HepG2 (cell line): ENCODE data around the gene LRPPRC. TPM values are rescaled to one million over a fixed set of nuclear protein-coding genes. Genes with fewer than 3 reads are reported as not detected.

Source experiments
- ATF7 ChIP-seq, 2 experiments: fragments of 450-650 bp in 1 of 2; sonication (generic) in 1 of 2; formaldehyde crosslinking in 1 of 2; IDR thresholded peaks; 2 replicates each; pipeline versions ENCODE4 v1.4.0 to v1.6.1; 2016 to 2020; ENCODE audit warnings: antibody characterized with exemption in 1 of 2, mild to moderate bottlenecking in 1 of 2, missing genetic modification reagents in 1 of 2
- DMAP1 ChIP-seq: IDR thresholded peaks from 2 replicates; pipeline ENCODE4 v1.6.1; 2016
- HMGXB4 ChIP-seq, 2 experiments: sonication (generic) in 1 of 2; formaldehyde crosslinking in 1 of 2; IDR thresholded peaks; 2 replicates each; pipeline versions ENCODE4 v1.4.0 to v1.6.1; 2018 to 2020; ENCODE audit warnings: missing genetic modification reagents in 2 of 2, borderline replicate concordance in 1 of 2, low read depth in 1 of 2, mild to moderate bottlenecking in 1 of 2, missing biosample characterization in 1 of 2
- ZFP36L2 ChIP-seq: sonication (generic); formaldehyde crosslinking; IDR thresholded peaks from 2 replicates; pipeline ENCODE4 v1.4.0; 2020; ENCODE audit warnings: missing genetic modification reagents
- ZFP90 ChIP-seq: sonication (generic); formaldehyde crosslinking; IDR thresholded peaks from 2 replicates; pipeline ENCODE4 v1.8.0; 2022; ENCODE audit warnings: missing genetic modification reagents, mild to moderate bottlenecking, inconsistent platforms, borderline replicate concordance
- ZNF253 ChIP-seq: sonication (generic); formaldehyde crosslinking; IDR thresholded peaks from 2 replicates; pipeline ENCODE4 v1.8.0; 2022; ENCODE audit warnings: mild to moderate bottlenecking, missing genetic modification reagents, borderline replicate concordance
- ZNF256 ChIP-seq: sonication (generic); formaldehyde crosslinking; conservative IDR thresholded peaks from 2 replicates; pipeline ENCODE4 v1.4.0; 2020; ENCODE audit warnings: missing genetic modification reagents
- ZNF619 ChIP-seq: sonication (generic); formaldehyde crosslinking; IDR thresholded peaks from 2 replicates; pipeline ENCODE4 v1.4.0; 2020; ENCODE audit warnings: mild to moderate bottlenecking, missing genetic modification reagents
- polyA plus RNA-seq, 8 experiments: library from polyadenylated mRNA; depleted of rRNA in 3 of 8; stranded (reverse) in 7 of 8; unstranded in 1 of 8; fragments of >200 nt; fragmentation: Illumina TruSeq in 4 of 8; extraction: Trizol in 4 of 8; gene quantifications; 2 replicates each; pipeline versions ENCODE4 v1.2.1 to v1.2.3, GENCODE V29; 2011 to 2016; ENCODE audit warnings: low read depth in 4 of 8, missing spikeins in 1 of 8, mixed read lengths in 1 of 8; ENCODE audit not compliant: insufficient read depth in 1 of 8
- total RNA-seq, 5 experiments: library from RNA; depleted of rRNA; stranded (reverse); fragments of >200 nt; fragmentation: Illumina TruSeq; extraction: Trizol; gene quantifications; 2 replicates each; pipeline ENCODE4 v1.2.3, GENCODE V29; 2016; ENCODE audit warnings: low read depth in 1 of 5
- TF ChIP-seq, protein P1 (sequence below): sonication (generic); formaldehyde crosslinking; IDR thresholded peaks from 2 replicates; pipeline ENCODE4 v1.4.0; 2020; ENCODE audit warnings: low read depth, mild to moderate bottlenecking, missing genetic modification reagents
- TF ChIP-seq, protein P2 (sequence below): IDR thresholded peaks from 2 replicates; pipeline ENCODE4 v1.4.0; 2020; ENCODE audit warnings: mild to moderate bottlenecking, missing genetic modification reagents
- TF ChIP-seq, protein P3 (sequence below): sonication (generic); formaldehyde crosslinking; conservative IDR thresholded peaks from 2 replicates; pipeline ENCODE4 v1.4.0; 2020; ENCODE audit warnings: missing genetic modification reagents
- TF ChIP-seq, protein P4 (sequence below): sonication (generic); formaldehyde crosslinking; IDR thresholded peaks from 2 replicates; pipeline ENCODE4 v1.4.0; 2020; ENCODE audit warnings: missing genetic modification reagents
- TF ChIP-seq, protein P5 (sequence below): sonication (generic); formaldehyde crosslinking; IDR thresholded peaks from 2 replicates; pipeline ENCODE4 v1.4.0; 2020; ENCODE audit warnings: mild to moderate bottlenecking, missing genetic modification reagents

The LRPPRC gene
- total and polyA plus RNA-seq, 2 of the 13 experiments (the other 11 are each of a cell fraction or from before 2014, with no cell fraction given) = 117 to 167 TPM

- TF ChIP-seq, protein P1, sequence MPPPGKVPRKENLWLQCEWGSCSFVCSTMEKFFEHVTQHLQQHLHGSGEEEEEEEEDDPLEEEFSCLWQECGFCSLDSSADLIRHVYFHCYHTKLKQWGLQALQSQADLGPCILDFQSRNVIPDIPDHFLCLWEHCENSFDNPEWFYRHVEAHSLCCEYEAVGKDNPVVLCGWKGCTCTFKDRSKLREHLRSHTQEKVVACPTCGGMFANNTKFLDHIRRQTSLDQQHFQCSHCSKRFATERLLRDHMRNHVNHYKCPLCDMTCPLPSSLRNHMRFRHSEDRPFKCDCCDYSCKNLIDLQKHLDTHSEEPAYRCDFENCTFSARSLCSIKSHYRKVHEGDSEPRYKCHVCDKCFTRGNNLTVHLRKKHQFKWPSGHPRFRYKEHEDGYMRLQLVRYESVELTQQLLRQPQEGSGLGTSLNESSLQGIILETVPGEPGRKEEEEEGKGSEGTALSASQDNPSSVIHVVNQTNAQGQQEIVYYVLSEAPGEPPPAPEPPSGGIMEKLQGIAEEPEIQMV (CRISPR knock-in tag) = peak; percentile 61; the same call in 1 of the 2 replicates
- TF ChIP-seq ATF7 (IDR thresholded peaks at IDR 0.05) (no peak), ATF7 (CRISPR knock-in tag; IDR thresholded peaks at IDR 0.05) (no peak), ZFP90 (no peak), ZNF619 (no peak), DMAP1 (no peak), ZNF256 (CRISPR knock-in tag) (peak; percentile 52; the same call in 1 of the 2 replicates), HMGXB4 (CRISPR knock-in tag; IDR thresholded peaks at IDR 0.05; ENCODE audit: borderline replicate concordance in 1 of 2, low read depth in 1 of 2) (0 out of 4 replicates have a peak, but pooled peaks of 1 of the 2 experiments have one; percentile 30), ZFP36L2 (CRISPR knock-in tag) (no peak), ZNF253 (CRISPR knock-in tag) (no peak)
- TF ChIP-seq, protein P2, sequence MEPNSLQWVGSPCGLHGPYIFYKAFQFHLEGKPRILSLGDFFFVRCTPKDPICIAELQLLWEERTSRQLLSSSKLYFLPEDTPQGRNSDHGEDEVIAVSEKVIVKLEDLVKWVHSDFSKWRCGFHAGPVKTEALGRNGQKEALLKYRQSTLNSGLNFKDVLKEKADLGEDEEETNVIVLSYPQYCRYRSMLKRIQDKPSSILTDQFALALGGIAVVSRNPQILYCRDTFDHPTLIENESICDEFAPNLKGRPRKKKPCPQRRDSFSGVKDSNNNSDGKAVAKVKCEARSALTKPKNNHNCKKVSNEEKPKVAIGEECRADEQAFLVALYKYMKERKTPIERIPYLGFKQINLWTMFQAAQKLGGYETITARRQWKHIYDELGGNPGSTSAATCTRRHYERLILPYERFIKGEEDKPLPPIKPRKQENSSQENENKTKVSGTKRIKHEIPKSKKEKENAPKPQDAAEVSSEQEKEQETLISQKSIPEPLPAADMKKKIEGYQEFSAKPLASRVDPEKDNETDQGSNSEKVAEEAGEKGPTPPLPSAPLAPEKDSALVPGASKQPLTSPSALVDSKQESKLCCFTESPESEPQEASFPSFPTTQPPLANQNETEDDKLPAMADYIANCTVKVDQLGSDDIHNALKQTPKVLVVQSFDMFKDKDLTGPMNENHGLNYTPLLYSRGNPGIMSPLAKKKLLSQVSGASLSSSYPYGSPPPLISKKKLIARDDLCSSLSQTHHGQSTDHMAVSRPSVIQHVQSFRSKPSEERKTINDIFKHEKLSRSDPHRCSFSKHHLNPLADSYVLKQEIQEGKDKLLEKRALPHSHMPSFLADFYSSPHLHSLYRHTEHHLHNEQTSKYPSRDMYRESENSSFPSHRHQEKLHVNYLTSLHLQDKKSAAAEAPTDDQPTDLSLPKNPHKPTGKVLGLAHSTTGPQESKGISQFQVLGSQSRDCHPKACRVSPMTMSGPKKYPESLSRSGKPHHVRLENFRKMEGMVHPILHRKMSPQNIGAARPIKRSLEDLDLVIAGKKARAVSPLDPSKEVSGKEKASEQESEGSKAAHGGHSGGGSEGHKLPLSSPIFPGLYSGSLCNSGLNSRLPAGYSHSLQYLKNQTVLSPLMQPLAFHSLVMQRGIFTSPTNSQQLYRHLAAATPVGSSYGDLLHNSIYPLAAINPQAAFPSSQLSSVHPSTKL = peak; percentile 46; the same call in 1 of the 2 replicates
- TF ChIP-seq, protein P3, sequence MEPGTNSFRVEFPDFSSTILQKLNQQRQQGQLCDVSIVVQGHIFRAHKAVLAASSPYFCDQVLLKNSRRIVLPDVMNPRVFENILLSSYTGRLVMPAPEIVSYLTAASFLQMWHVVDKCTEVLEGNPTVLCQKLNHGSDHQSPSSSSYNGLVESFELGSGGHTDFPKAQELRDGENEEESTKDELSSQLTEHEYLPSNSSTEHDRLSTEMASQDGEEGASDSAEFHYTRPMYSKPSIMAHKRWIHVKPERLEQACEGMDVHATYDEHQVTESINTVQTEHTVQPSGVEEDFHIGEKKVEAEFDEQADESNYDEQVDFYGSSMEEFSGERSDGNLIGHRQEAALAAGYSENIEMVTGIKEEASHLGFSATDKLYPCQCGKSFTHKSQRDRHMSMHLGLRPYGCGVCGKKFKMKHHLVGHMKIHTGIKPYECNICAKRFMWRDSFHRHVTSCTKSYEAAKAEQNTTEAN (CRISPR knock-in tag) = no peak
- TF ChIP-seq, protein P4, sequence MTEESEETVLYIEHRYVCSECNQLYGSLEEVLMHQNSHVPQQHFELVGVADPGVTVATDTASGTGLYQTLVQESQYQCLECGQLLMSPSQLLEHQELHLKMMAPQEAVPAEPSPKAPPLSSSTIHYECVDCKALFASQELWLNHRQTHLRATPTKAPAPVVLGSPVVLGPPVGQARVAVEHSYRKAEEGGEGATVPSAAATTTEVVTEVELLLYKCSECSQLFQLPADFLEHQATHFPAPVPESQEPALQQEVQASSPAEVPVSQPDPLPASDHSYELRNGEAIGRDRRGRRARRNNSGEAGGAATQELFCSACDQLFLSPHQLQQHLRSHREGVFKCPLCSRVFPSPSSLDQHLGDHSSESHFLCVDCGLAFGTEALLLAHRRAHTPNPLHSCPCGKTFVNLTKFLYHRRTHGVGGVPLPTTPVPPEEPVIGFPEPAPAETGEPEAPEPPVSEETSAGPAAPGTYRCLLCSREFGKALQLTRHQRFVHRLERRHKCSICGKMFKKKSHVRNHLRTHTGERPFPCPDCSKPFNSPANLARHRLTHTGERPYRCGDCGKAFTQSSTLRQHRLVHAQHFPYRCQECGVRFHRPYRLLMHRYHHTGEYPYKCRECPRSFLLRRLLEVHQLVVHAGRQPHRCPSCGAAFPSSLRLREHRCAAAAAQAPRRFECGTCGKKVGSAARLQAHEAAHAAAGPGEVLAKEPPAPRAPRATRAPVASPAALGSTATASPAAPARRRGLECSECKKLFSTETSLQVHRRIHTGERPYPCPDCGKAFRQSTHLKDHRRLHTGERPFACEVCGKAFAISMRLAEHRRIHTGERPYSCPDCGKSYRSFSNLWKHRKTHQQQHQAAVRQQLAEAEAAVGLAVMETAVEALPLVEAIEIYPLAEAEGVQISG (CRISPR knock-in tag) = peak; percentile 48; the same call in 1 of the 2 replicates
- TF ChIP-seq, protein P5, sequence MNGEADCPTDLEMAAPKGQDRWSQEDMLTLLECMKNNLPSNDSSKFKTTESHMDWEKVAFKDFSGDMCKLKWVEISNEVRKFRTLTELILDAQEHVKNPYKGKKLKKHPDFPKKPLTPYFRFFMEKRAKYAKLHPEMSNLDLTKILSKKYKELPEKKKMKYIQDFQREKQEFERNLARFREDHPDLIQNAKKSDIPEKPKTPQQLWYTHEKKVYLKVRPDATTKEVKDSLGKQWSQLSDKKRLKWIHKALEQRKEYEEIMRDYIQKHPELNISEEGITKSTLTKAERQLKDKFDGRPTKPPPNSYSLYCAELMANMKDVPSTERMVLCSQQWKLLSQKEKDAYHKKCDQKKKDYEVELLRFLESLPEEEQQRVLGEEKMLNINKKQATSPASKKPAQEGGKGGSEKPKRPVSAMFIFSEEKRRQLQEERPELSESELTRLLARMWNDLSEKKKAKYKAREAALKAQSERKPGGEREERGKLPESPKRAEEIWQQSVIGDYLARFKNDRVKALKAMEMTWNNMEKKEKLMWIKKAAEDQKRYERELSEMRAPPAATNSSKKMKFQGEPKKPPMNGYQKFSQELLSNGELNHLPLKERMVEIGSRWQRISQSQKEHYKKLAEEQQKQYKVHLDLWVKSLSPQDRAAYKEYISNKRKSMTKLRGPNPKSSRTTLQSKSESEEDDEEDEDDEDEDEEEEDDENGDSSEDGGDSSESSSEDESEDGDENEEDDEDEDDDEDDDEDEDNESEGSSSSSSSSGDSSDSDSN = no peak
These were observed 117.9 kb downstream of the LRPPRC start (continued) for GRCh38 chr2:43877782-43878464.
